ENCODE measurements around the gene SHISAL2A. TPM values are rescaled to one million over a fixed set of nuclear protein-coding genes. Genes with fewer than 3 reads are reported as not detected.
A peak's percentile ranks its signal among the peaks of the same experiment; 100 is the strongest.

SHISAL2A gene
- total and polyA plus RNA-seq, 2 of the 13 experiments (the other 11 are each of a cell fraction or from before 2014, with no cell fraction given): not detected

DNA sequence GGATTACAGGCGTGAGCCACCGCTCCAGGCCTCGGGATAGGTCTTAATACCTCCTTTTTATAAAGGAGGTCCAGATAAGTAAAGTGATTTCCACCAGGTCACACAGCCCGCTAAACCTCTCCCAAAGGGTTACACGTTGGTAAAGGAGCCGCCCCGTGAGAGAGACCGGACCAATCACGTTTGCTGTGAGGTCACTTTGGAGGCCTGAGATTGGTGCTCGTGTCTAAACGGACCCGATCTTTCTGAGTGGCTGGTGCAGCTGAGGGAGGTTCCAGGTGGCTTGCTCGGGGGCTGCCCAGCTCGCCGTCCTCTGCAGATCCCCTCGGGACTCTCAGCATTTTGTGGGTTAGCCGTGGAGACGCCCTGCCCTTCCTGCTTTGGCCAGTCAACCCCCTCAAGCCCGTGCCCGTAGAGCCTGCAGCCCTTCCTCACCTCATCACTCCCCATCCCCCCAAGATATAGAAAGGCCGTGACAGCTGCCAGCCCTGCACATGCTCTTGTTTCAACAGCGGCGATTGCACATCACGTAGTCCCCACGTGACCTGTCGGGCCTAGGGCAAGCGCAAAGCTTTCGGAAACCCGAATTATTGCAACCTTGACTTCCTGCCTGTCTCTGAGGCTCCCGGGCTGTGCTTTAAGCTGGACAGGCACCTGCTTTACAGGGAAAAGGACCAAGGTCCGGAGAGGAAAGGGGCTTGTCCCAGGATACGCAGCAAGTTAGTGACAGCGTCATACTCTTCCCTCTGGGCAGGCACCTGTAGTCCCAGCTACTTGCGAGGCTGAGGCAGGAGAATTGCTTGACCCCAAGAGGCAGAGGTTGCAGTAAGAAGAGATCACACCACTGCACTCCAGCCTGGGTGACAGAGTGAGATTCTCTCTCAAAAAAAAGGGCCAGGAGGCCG lies 70.2 kb downstream of the SHISAL2A start (continued):
- TF ChIP-seq STAT6 (CRISPR knock-in tag; IDR thresholded peaks at IDR 0.05; ENCODE audit: borderline replicate concordance) (peak; percentile 86), CHD2 (IDR thresholded peaks at IDR 0.05; ENCODE audit: low read depth, low read length) (0 out of 2 replicates have a peak, but pooled peaks have one; percentile 28), NKX3-1 (CRISPR knock-in tag; IDR thresholded peaks at IDR 0.05) (peak; percentile 84), E2F1 (CRISPR knock-in tag; IDR thresholded peaks at IDR 0.05) (peak; percentile 59; the same call in 1 of the 2 replicates), ZBTB38 (CRISPR knock-in tag; IDR thresholded peaks at IDR 0.05) (peak; percentile 84; the same call in 1 of the 2 replicates), CREM (IDR thresholded peaks at IDR 0.05) (peak; percentile 72), CREM (CRISPR knock-in tag; IDR thresholded peaks at IDR 0.05) (no peak), NR2F1 (CRISPR knock-in tag; IDR thresholded peaks at IDR 0.05) (no peak), AKAP8 (CRISPR knock-in tag; IDR thresholded peaks at IDR 0.05) (no peak), DPF2 (CRISPR knock-in tag; IDR thresholded peaks at IDR 0.05; ENCODE audit: borderline replicate concordance, low read depth) (no peak), BRF2 (CRISPR knock-in tag; IDR thresholded peaks at IDR 0.05) (peak; percentile 77; the same call in 1 of the 2 replicates), HIVEP1 (CRISPR knock-in tag; IDR thresholded peaks at IDR 0.05) (peak; percentile 86), PLSCR1 (CRISPR knock-in tag; IDR thresholded peaks at IDR 0.05; ENCODE audit: borderline replicate concordance) (no peak; the same call in 1 of the 2 replicates), ZNF264 (CRISPR knock-in tag; IDR thresholded peaks at IDR 0.05) (peak; percentile 44; the same call in 1 of the 2 replicates), PCBP2 (optimal IDR thresholded peaks at IDR 0.05; ENCODE audit: low read depth, low read length, poor library complexity, severe bottlenecking) (no peak), SIN3B (IDR thresholded peaks at IDR 0.05; ENCODE audit: low read length) (no peak)
- TF ChIP-seq, protein P1, sequence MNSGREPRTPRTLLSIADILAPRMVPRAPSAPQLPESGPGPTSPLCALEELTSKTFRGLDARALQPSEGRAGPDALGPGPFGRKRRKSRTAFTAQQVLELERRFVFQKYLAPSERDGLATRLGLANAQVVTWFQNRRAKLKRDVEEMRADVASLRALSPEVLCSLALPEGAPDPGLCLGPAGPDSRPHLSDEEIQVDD (CRISPR knock-in tag; IDR thresholded peaks at IDR 0.05; ENCODE audit: borderline replicate concordance): peak; percentile 87; the same call in 1 of the 2 replicates
- TF ChIP-seq, protein P2, sequence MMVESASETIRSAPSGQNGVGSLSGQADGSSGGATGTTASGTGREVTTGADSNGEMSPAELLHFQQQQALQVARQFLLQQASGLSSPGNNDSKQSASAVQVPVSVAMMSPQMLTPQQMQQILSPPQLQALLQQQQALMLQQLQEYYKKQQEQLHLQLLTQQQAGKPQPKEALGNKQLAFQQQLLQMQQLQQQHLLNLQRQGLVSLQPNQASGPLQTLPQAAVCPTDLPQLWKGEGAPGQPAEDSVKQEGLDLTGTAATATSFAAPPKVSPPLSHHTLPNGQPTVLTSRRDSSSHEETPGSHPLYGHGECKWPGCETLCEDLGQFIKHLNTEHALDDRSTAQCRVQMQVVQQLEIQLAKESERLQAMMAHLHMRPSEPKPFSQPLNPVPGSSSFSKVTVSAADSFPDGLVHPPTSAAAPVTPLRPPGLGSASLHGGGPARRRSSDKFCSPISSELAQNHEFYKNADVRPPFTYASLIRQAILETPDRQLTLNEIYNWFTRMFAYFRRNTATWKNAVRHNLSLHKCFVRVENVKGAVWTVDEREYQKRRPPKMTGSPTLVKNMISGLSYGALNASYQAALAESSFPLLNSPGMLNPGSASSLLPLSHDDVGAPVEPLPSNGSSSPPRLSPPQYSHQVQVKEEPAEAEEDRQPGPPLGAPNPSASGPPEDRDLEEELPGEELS (CRISPR knock-in tag; IDR thresholded peaks at IDR 0.05): no peak; the same call in 1 of the 2 replicates

Measured in HepG2 (cell line).